Stimulated activated CD8-positive, alpha-beta memory T cell treated with anti-CD3 and anti-CD28 coated beads, Interleukin-15, amount 100 ng/mL, for 48 hours (primary cell): ENCODE results near the gene VSTM2B.
A peak's percentile ranks its signal among the peaks of the same experiment; 100 is the strongest.

Experiments
- DNase-seq, 2 donors: peaks; one replicate each; pipeline ENCODE4 v3.0.0-alpha.2; 2020; ENCODE audit warnings: low read depth in 2 of 2

VSTM2B gene

DNA sequence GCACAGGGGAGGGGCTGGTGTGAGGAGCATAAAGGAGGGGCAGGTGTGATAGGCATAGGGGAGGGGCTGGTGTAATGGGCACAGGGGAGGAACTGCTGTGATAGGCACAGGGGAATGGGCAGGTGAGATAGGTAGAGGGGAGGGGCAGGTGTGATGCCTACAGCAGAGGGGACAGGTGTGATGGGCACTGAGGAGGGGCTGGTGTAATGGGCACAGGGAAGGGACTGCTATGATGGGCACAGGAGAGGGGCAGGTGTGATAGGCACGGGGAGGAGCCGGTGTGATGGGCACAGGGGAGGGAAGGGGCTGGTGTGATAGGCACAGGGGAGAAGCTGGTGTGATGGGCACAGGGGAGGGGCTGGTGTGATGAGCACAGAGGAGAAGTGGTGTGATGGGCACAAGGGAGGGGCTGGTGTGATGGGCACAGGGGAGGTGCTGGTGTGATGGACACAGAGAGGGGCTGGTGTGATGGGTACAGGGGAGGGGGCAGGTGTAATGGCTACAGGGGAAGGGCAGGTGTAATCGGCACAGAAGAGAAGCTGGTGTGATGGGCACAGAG is 40.8 kb downstream of the VSTM2B start:
- no peak for DNase-seq

GRCh38 chr19:29567366-29567915 is 41.6 kb downstream of the VSTM2B start:
- DNase-seq: no peak

DNA sequence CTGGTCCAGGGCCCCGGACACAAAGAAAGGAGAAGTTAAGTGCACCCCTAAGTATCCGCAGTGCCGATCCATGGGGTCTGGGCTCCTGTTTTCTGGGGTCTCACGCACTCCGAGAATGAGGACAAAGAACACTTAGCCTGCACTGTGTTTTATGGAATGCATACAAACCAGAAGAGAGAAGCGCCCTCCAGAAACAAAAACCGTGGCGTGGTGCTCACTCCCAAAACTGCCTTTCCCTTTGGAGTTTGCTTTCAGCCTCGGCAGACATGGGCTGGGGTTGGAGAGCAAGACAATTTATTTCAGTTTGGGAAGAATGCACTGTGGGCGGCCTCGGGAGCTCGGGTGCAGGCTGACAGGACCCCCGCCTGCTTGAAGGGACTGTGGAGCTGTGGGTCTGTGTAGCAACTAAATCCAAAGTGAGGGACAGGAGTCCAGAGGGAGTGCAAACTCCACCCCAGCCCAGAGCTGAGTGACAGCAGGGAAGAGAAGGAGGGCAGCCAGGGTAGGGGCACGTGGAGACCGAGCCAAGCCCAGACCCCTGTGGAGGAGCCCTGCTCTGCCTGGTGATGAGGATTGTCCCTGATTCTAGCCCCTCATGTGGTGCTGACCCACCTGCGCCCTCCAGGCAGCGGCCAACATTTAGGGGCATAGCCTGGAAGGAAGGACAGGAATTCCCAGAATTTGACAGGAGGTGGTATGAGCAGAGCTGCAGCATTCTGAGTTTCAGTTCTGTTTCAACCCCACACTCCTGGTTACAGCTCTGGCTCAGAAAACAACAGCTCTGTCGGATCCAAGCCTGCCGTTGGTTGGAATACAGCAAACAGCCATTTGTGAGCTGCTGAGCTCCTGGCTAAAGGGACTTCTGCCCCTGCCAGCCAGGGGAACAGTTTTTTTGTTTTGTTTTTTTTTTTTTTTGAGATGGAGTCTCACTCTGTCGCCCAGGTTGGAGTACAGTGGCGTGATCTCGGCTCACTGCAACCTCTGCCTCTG is 42.5 kb downstream of the VSTM2B start:
- no peak for DNase-seq

GRCh38 chr19:29569038-29569911 is 43.5 kb downstream of the VSTM2B start:
- DNase-seq: no peak

GRCh38 chr19:29571181-29571580 is 45.4 kb downstream of the VSTM2B start:
- no peak for DNase-seq

DNA sequence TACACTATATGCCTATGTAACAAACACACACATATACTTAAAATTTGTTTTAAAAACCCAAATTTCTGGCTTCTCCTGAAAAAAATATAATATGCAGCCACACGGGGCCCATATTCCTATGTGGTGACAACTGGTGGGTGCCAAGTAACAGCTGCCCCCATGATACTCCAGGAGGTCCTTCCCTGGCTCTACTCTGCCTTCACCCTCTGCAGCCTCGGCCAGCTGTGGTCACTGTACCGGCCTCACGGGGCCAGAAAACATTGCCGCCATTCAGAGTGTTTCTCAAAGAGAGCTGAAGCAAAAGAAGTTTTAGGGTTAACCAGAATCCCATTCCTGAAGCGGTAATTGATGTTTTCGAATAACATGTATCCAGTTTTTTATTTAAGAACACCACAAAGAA is 47.7 kb downstream of the VSTM2B start:
- DNase-seq: no peak

DNA sequence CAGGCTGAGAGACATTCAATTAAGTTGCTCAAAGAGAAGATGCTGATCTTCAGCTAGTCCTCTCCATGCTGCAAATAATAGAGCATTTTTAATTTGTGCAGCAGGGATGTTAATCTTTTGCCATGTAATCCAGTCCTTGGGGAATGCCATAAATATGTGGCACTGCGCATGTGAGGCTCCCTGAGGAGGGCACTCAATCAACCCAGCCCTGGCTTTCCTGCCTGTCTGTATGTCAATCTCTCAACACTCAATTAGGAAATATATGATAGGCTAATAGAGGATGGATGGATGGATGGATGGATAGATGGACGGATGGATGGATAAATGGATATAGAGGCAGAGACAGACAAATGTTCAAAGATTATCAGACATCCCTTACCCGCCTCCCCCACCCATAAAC is 48.7 kb downstream of the VSTM2B start:
- no peak for DNase-seq

GRCh38 chr19:29576046-29576606 is 50.3 kb downstream of the VSTM2B start:
- DNase-seq: peak in 1 of 2 donors; percentile 5

- DNase-seq: peak; percentile 19 to 20
These were observed 51.2 kb downstream of the VSTM2B start for GRCh38 chr19:29576761-29577648.

DNA sequence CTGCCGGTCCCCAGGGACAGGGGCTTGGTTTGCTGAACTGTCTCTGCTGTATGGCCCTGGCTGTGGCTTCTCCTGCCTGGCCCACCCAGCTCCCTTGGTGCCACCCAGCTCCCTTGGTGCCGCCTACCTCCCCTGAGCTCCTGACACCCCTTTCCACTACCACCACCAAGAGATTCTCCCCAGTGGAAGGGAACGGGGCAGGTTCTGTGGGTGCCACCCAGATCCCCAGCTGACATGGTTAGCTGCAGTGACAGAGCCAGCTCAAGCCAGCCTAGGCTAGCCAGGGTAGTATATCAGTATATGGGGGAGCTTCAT is 51.8 kb downstream of the VSTM2B start:
- no peak for DNase-seq

DNA sequence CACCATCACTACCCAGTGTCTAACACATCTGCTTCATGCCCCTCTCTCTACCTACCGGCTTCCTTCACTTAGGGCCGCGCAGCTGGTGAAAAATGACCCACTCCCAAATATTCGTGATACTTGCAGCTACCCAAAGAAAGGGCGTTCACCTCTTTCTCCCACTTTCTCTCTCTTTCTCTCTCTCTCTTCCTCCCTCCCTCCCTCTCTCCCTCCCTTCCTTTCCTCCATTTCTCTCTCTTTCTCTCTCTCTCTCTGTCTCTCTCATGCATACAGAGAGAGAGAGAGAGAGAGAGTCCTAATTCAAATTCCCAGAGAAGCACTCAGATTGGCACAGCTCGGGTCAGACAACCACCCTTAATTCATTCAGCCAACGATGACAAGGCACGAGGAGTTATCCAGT is 52.6 kb downstream of the VSTM2B start:
- DNase-seq: no peak

- no peak for DNase-seq
These were observed 53.6 kb downstream of the VSTM2B start for GRCh38 chr19:29579308-29579910.

GRCh38 chr19:29581398-29581797 is 55.6 kb downstream of the VSTM2B start:
- no peak for DNase-seq

- DNase-seq: peak in 1 of 2 donors; percentile 11
These were observed 57.6 kb downstream of the VSTM2B start for GRCh38 chr19:29583196-29583999.

DNA sequence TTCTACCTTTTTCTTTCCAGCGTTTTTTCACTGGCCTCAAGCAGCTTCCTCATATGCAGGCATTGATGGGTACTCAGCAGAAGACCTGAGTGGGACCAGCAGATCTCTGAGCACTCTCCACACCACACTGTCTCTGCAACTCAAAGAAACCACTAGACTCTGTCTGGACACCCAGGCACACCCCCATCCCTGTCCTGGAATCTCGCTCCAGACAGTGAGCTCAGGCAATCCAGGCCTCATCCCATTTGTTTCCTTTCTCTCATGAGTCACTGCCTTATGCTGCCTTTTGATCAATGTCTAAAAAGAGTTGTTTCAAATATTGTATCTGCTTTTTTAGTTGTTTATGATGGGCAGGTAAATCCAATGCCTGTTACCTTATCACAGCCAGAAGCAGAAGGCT is 60.6 kb downstream of the VSTM2B start:
- no peak for DNase-seq

GRCh38 chr19:29587059-29587458 is 61.3 kb downstream of the VSTM2B start:
- DNase-seq: no peak

- peak; percentile 65 to 70 for DNase-seq
These were observed 61.8 kb downstream of the VSTM2B start for GRCh38 chr19:29587518-29587986.

GRCh38 chr19:29588095-29588494 is 62.3 kb downstream of the VSTM2B start:
- no peak for DNase-seq

GRCh38 chr19:29590278-29590677 is 64.5 kb downstream of the VSTM2B start:
- DNase-seq: no peak
